ENCODE results near the gene BABAM2.
"Not testable (repeated sequence)": the region's sequence is repeated elsewhere in the genome, so short reads cannot be mapped to it uniquely, and the experiment has no call there.

BABAM2 gene

GRCh38 chr2:28102455-28102874, 211.9 kb downstream of the BABAM2 start:
- DNase-seq (ENCODE audit: low read depth in 2 of 2, low spot score in 1 of 2), result no peak

- no peak for DNase-seq (ENCODE audit: low read depth in 2 of 2, low spot score in 1 of 2)
Measured at GRCh38 chr2:28103611-28104010, 213.1 kb downstream of the BABAM2 start.

- no peak for DNase-seq (ENCODE audit: low read depth in 2 of 2, low spot score in 1 of 2)
Measured at GRCh38 chr2:28108143-28108542, 217.6 kb downstream of the BABAM2 start.

GRCh38 chr2:28113771-28114170, 223.2 kb downstream of the BABAM2 start:
- not testable (repeated sequence) for DNase-seq (ENCODE audit: low read depth in 2 of 2, low spot score in 1 of 2)

GRCh38 chr2:28117104-28117596, 226.6 kb downstream of the BABAM2 start:
- no peak for DNase-seq (ENCODE audit: low read depth in 2 of 2, low spot score in 1 of 2)

- DNase-seq (ENCODE audit: low read depth in 2 of 2, low spot score in 1 of 2), result no peak
Measured at GRCh38 chr2:28119631-28120030, 229.1 kb downstream of the BABAM2 start.

- no peak for DNase-seq (ENCODE audit: low read depth in 2 of 2, low spot score in 1 of 2)
Measured at GRCh38 chr2:28128281-28128950, 237.9 kb downstream of the BABAM2 start.

- DNase-seq (ENCODE audit: low read depth in 2 of 2, low spot score in 1 of 2), result no peak
Measured at GRCh38 chr2:28129955-28130695, 239.6 kb downstream of the BABAM2 start.

GRCh38 chr2:28133778-28134177, 243.2 kb downstream of the BABAM2 start:
- DNase-seq (ENCODE audit: low read depth in 2 of 2, low spot score in 1 of 2), result no peak

GRCh38 chr2:28134262-28134812, 243.8 kb downstream of the BABAM2 start:
- DNase-seq (ENCODE audit: low read depth in 2 of 2, low spot score in 1 of 2), result no peak

- no peak for DNase-seq (ENCODE audit: low read depth in 2 of 2, low spot score in 1 of 2)
Measured at GRCh38 chr2:28134857-28135256, 244.3 kb downstream of the BABAM2 start.

GRCh38 chr2:28135324-28135723, 244.8 kb downstream of the BABAM2 start:
- no peak for DNase-seq (ENCODE audit: low read depth in 2 of 2, low spot score in 1 of 2)

GRCh38 chr2:28135799-28136198, 245.3 kb downstream of the BABAM2 start:
- DNase-seq (ENCODE audit: low read depth in 2 of 2, low spot score in 1 of 2), result no peak

GRCh38 chr2:28136556-28136955, 246.0 kb downstream of the BABAM2 start:
- DNase-seq (ENCODE audit: low read depth in 2 of 2, low spot score in 1 of 2), result no peak

- DNase-seq (ENCODE audit: low read depth in 2 of 2, low spot score in 1 of 2), result no peak
Measured at GRCh38 chr2:28137221-28137620, 246.7 kb downstream of the BABAM2 start.

GRCh38 chr2:28142386-28142785, 251.9 kb downstream of the BABAM2 start:
- no peak for DNase-seq (ENCODE audit: low read depth in 2 of 2, low spot score in 1 of 2)

- no peak for DNase-seq (ENCODE audit: low read depth in 2 of 2, low spot score in 1 of 2)
Measured at GRCh38 chr2:28148000-28148399, 257.5 kb downstream of the BABAM2 start.

GRCh38 chr2:28148566-28148965, 258.0 kb downstream of the BABAM2 start:
- no peak for DNase-seq (ENCODE audit: low read depth in 2 of 2, low spot score in 1 of 2)

GRCh38 chr2:28150236-28150915, 259.8 kb downstream of the BABAM2 start:
- no peak for DNase-seq (ENCODE audit: low read depth in 2 of 2, low spot score in 1 of 2)

- DNase-seq (ENCODE audit: low read depth in 2 of 2, low spot score in 1 of 2), result no peak
Measured at GRCh38 chr2:28150994-28151393, 260.5 kb downstream of the BABAM2 start.

- DNase-seq (ENCODE audit: low read depth in 2 of 2, low spot score in 1 of 2), result no peak
Measured at GRCh38 chr2:28152585-28153280, 262.2 kb downstream of the BABAM2 start.

Measured in stimulated activated CD8-positive, alpha-beta memory T cell treated with anti-CD3 and anti-CD28 coated beads, Interleukin-4, amount 100 ng/mL, for 4 hours (primary cell).